Cardiac muscle cell (in vitro differentiated cells and primary cell): Measurements from ENCODE around the gene DNAJB6. TPM values are rescaled to one million over a fixed set of nuclear protein-coding genes. Genes with fewer than 3 reads are reported as not detected.

Source experiments
- DNase-seq, 2 donors: peaks; one replicate each; pipeline versions ENCODE4 v3.0.0 to v3.0.0-alpha.2; 2010 to 2017; ENCODE audit warnings: low read depth in 1 of 2, low spot score in 1 of 2
- H3K27ac ChIP-seq: fragments of 200-600 bp; sonication (generic); 2 replicates; pipeline ENCODE4 v1.5.1; 2016
- H3K27me3 ChIP-seq: fragments of 200-600 bp; sonication (generic); 2 replicates; pipeline ENCODE4 v1.6.0; 2016; ENCODE audit warnings: control low read depth
- H3K36me3 ChIP-seq: fragments of 200-600 bp; sonication (generic); 2 replicates; pipeline ENCODE4 v1.5.1; 2016; ENCODE audit warnings: control low read depth
- H3K4me1 ChIP-seq: fragments of 200-600 bp; sonication (generic); 2 replicates; pipeline ENCODE4 v1.8.1; 2017; ENCODE audit warnings: low read depth, mild to moderate bottlenecking, mixed run types
- H3K4me3 ChIP-seq: fragments of 200-600 bp; sonication (generic); 2 replicates; pipeline ENCODE4 v1.5.1; 2016; ENCODE audit warnings: mild to moderate bottlenecking
- H3K9me3 ChIP-seq: fragments of 200-600 bp; sonication (generic); 2 replicates; pipeline ENCODE4 v1.5.1; 2017; ENCODE audit warnings: low read depth, mild to moderate bottlenecking, control low read depth
- CTCF ChIP-seq: IDR thresholded peaks from 2 replicates; pipeline ENCODE4 v1.5.1; 2012; ENCODE audit warnings: low read depth, mild to moderate bottlenecking, low read length
- polyA plus RNA-seq: library from polyadenylated mRNA; unstranded; fragments of >200 nt; fragmentation: Nextera tagmentation; extraction: Ambion mirVana; gene quantifications from 2 replicates; pipeline ENCODE4 v1.2.1, GENCODE V29; 2016
- total RNA-seq: library from RNA; depleted of rRNA; stranded (reverse); fragments of >200 nt; gene quantifications from 2 replicates; pipeline ENCODE4 v1.2.3, GENCODE V29; 2016

The DNAJB6 gene
- total and polyA plus RNA-seq, 2 experiments from 2014 or later: 110 to 137 TPM

DNA sequence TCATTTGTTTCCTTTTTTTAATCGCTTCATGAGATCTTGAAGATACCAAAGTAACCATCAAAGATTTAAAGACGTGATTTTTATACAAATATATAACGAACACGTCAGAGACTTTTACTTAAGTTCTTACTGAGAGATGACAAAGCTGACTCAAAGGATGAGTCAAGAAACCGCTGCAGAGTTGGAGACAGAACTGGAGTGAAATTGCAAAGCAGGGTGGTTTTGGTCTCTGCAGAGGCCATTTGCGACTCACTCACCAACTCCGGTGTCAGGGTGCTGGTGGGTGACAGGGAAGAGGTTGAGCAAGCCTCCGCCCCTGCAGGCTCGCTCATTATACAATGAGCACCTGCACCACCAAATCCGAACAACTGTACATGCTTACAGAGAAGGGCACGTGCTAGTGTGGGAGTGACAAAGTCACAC is 75.2 kb downstream of the DNAJB6 start:
- H3K4me1 ChIP-seq: no peaks in the 10 kb centered on the region
- H3K27ac ChIP-seq: no peak overlapping the region
- TF ChIP-seq CTCF: no peak
- no peaks in the 10 kb centered on the region for H3K27me3 ChIP-seq
- peaks cover 6% of the 10 kb centered on the region for H3K36me3 ChIP-seq
- H3K4me3 ChIP-seq: no peak overlapping the region
- DNase-seq: peak in 1 of 2 donors; percentile 42
- H3K9me3 ChIP-seq: no peaks in the 10 kb centered on the region

DNA sequence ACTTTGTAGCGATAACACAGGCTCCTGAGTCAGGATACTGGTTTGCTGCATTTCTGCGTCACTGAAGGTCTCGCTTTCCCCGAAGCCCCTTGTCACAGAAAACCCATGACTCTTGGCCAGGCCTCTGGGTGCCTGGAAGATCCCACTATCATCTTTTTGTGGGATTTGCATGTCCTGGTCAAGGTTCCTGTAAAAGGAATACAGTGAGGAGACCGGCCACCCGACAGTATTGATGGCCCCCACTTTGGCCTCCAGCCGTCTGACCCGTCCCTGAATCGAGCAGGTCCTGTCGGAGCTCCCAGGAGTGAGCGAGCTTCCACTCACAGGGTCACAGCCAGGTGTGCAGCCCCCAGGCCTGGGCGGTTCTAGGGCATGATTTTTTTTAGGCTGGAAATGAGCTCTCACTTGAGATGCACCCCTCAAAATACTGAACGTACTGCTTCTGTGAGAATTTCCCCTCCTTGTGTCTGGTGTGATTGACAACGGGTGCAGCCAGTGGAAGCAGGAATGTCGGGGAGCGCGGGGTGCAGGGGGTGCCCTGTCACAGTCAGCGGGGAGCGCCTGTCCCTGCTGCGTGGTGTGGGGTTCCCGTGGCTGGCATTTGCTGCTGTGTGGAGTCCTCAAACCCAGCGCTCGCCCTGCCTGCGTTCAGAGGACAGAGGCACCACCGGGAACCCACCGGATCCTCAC is 75.8 kb downstream of the DNAJB6 start:
- H3K4me3 ChIP-seq: no peak overlapping the region

GRCh38 chr7:157413881-157414701 is 77.3 kb downstream of the DNAJB6 start:
- peaks cover 7% of the 10 kb centered on the region for H3K36me3 ChIP-seq
- H3K27ac ChIP-seq: no peak overlapping the region
- no peak for DNase-seq
- H3K4me3 ChIP-seq: no peak overlapping the region
- no peaks in the 10 kb centered on the region for H3K9me3 ChIP-seq
- no peaks in the 10 kb centered on the region for H3K4me1 ChIP-seq
- no peak for TF ChIP-seq CTCF
- no peaks in the 10 kb centered on the region for H3K27me3 ChIP-seq

More for the DNA sequence above, 75.8 kb downstream of the DNAJB6 start:
- no peaks in the 10 kb centered on the region for H3K4me1 ChIP-seq
- no peaks in the 10 kb centered on the region for H3K9me3 ChIP-seq
- no peaks in the 10 kb centered on the region for H3K27me3 ChIP-seq
- H3K27ac ChIP-seq: no peak overlapping the region
- H3K36me3 ChIP-seq: peaks cover 7% of the 10 kb centered on the region
- no peak for DNase-seq
- no peak for TF ChIP-seq CTCF

GRCh38 chr7:157414702-157415096 is 77.9 kb downstream of the DNAJB6 start:
- no peaks in the 10 kb centered on the region for H3K9me3 ChIP-seq
- H3K4me1 ChIP-seq: no peaks in the 10 kb centered on the region
- no peak for TF ChIP-seq CTCF
- no peak overlapping the region for H3K4me3 ChIP-seq
- no peaks in the 10 kb centered on the region for H3K27me3 ChIP-seq
- peaks cover 7% of the 10 kb centered on the region for H3K36me3 ChIP-seq
- DNase-seq: no peak
- no peak overlapping the region for H3K27ac ChIP-seq

DNA sequence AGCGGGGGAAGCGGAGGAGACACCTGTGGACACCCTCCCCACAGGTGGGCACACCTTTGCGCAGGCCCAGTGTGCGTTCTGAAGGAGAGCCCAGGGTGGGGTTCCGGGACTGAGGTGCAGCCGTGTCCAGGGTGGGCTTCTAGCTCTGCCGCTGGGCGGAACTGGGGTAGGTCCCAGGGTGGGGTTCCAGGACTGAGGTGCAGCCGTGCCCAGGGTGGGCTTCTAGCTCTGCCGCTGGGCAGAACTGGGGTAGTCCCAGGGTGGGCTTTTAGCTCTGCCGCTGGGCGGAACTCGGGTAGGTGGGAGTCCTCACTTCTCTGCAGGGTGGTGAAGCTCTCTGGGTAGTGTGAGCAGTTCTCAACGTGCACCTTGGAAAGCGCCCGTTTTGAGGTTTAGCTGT is 78.7 kb downstream of the DNAJB6 start:
- no peaks in the 10 kb centered on the region for H3K27me3 ChIP-seq
- H3K9me3 ChIP-seq: no peaks in the 10 kb centered on the region
- no peaks in the 10 kb centered on the region for H3K4me1 ChIP-seq
- no peak overlapping the region for H3K4me3 ChIP-seq
- no peak overlapping the region for H3K27ac ChIP-seq
- H3K36me3 ChIP-seq: peaks cover 7% of the 10 kb centered on the region
- TF ChIP-seq CTCF: no peak
- no peak for DNase-seq
